ENCODE data around the gene CEP68.

- no peak for TF ChIP-seq GATA2 (IDR thresholded peaks at IDR 0.05; ENCODE audit: low read depth, low read length)
- no peak for TF ChIP-seq GATA3 (IDR thresholded peaks at IDR 0.05; ENCODE audit: low read depth, low read length)
Measured at GRCh38 chr2:65050931-65051330, 5.3 kb upstream of the CEP68 start.
